Measurements from ENCODE around the gene GHR. TPM values are rescaled to one million over a fixed set of nuclear protein-coding genes. Genes with fewer than 3 reads are reported as not detected.
"Not testable (repeated sequence)": the region's sequence is repeated elsewhere in the genome, so short reads cannot be mapped to it uniquely, and the experiment has no call there.

GHR gene
- total RNA-seq, 2 donors from 2014 or later = 6.4 to 12.8 TPM

DNA sequence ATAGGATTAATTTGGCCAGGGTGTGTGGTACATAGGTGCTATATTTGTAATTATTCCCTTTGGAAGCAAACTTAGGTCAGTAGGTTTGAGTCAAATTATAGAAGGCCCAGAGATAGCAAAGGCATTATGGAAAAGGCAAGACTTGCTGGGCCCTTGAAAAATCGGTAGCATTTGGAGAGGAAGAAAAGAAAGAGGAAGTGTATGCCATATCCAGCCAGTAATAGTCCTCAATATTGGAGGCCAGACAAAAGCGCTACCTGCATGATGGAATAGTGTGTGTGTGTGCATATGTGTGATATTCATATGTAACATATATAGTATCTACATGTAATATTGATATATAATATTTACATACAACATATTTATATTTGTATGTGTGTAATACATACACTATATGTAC is 146.1 kb downstream of the GHR start:
- TF ChIP-seq, protein P1, sequence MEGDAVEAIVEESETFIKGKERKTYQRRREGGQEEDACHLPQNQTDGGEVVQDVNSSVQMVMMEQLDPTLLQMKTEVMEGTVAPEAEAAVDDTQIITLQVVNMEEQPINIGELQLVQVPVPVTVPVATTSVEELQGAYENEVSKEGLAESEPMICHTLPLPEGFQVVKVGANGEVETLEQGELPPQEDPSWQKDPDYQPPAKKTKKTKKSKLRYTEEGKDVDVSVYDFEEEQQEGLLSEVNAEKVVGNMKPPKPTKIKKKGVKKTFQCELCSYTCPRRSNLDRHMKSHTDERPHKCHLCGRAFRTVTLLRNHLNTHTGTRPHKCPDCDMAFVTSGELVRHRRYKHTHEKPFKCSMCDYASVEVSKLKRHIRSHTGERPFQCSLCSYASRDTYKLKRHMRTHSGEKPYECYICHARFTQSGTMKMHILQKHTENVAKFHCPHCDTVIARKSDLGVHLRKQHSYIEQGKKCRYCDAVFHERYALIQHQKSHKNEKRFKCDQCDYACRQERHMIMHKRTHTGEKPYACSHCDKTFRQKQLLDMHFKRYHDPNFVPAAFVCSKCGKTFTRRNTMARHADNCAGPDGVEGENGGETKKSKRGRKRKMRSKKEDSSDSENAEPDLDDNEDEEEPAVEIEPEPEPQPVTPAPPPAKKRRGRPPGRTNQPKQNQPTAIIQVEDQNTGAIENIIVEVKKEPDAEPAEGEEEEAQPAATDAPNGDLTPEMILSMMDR (IDR thresholded peaks at IDR 0.05) = no peak
- no peak overlapping the region for H3K4me3 ChIP-seq
- no peak overlapping the region for H3K27ac ChIP-seq
- ATAC-seq (ENCODE audit: insufficient number of reproducible peaks, low FRiP score, low read depth) (no peak), DNase-seq (ENCODE audit: low spot score) (no peak)
- H3K9me3 ChIP-seq = no peaks in the 10 kb centered on the region
- no peaks in the 10 kb centered on the region for H3K36me3 ChIP-seq
- H3K4me1 ChIP-seq (ENCODE audit: control insufficient read depth in 1 of 2, low read depth in 2 of 2) = peaks cover 24 to 49% of the 10 kb centered on the region in 2 donors
- no peaks in the 10 kb centered on the region for H3K27me3 ChIP-seq (replicated peaks; ENCODE audit: insufficient read depth)

DNA sequence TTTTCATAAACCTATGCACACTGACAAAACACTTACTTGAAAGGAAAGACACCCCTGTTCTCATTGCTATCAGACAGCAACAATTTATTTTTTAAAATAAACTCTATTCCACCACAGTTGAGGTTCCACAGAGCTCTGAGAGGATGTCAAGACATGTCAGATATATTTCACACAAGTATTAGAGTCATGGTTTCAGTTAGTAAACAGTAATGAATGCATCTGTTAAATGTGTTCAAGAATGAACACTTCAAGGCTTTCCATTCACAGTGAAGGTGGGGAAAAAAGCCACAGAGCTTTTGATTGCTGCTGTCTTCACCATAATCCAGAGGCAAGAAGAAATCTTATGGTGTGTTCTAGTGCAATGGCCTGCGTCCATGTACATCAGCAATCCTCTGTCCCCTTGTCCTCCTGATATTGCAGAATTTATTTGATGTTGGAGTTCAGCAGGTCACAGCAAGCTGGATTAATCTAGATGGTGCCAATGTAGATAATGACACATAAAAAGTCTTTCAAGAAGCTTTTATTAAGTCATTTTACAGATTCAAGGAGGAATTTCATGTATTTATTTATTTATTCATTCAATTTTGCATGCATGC is 146.8 kb downstream of the GHR start:
- peaks cover 22 to 45% of the 10 kb centered on the region in 2 donors for H3K4me1 ChIP-seq (ENCODE audit: control insufficient read depth in 1 of 2, low read depth in 2 of 2)
- H3K4me3 ChIP-seq = no peak overlapping the region
- ATAC-seq (ENCODE audit: insufficient number of reproducible peaks, low FRiP score, low read depth) (no peak), DNase-seq (ENCODE audit: low spot score) (no peak)
- H3K27ac ChIP-seq = no peak overlapping the region
- H3K36me3 ChIP-seq = no peaks in the 10 kb centered on the region
- H3K9me3 ChIP-seq = no peaks in the 10 kb centered on the region
- H3K27me3 ChIP-seq (replicated peaks; ENCODE audit: insufficient read depth) = no peaks in the 10 kb centered on the region
- TF ChIP-seq, protein P1 (IDR thresholded peaks at IDR 0.05) = no peak

DNA sequence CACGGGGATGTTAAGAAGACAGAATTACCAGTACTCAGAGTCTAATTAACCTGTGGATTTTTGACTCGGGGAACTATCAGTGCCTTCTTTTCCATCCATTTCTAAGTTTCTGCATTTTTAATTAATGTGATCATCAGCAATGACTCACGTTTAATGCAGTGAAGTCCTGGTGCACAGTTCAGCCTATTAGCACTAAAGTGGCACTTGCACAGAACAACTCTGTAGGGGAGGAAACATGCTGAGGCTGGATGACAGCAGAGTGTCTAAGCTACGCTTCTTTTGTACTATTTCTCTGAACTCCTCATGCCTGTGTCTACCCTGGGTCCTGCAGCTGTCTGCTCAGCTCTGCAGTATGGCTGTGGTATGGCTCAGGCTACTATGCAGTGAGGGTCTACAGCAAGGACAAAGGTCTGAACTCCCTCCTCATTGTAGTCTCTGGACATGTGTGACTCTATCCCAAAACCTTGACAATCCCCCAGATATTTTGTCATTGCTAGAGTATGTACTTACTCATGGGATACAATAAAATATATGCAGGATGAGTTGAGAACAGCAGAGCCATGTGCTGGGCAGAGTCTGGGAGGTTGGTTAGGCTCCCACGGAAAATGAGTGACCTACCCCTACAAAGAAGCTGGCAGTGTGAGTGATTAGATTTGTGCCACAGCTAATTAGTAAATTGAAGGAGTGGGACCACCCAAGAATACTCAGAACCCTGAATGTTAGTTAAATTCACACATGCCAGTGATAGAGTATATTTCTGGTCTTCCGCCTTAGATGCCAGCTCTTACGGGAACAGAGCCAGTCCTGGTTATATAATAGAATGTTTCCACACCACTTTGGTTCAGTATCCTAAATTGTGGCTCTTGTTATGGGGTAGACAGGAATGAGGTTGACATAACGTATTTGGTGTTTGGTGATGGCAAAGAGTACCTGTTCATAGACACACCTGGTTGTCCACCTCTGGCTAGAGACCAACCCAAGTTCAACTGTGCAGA is 148.0 kb downstream of the GHR start:
- H3K4me1 ChIP-seq (ENCODE audit: control insufficient read depth in 1 of 2, low read depth in 2 of 2) = peaks cover 13 to 33% of the 10 kb centered on the region in 2 donors
- no peak for ATAC-seq (ENCODE audit: insufficient number of reproducible peaks, low FRiP score, low read depth)

DNA sequence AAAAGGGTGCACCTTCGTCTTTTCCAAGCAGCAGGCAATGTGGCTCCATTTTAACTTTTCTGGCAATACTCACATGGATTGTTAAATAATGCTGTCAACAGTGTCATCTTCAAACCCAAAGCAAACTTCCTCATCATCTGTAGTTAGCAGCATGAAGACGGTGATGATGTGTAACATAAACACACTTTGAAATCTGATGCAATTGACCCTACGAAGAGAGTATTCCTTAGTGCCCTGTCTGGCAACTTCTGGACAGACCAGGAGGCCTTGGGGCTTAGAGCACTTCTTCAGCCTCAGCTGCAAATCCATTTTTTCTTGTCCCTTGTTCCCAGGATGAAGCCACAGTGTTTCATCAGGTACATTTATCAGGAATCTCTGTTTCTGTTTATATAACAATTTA is 149.1 kb downstream of the GHR start:
- DNase-seq (ENCODE audit: low spot score) = no peak
- H3K9me3 ChIP-seq = no peaks in the 10 kb centered on the region
- H3K27me3 ChIP-seq (replicated peaks; ENCODE audit: insufficient read depth) = no peaks in the 10 kb centered on the region
- TF ChIP-seq, protein P1 (IDR thresholded peaks at IDR 0.05) = no peak
- H3K36me3 ChIP-seq = no peaks in the 10 kb centered on the region
- ATAC-seq (ENCODE audit: insufficient number of reproducible peaks, low FRiP score, low read depth) = no peak
- peaks cover 6 to 26% of the 10 kb centered on the region in 2 donors for H3K4me1 ChIP-seq (ENCODE audit: control insufficient read depth in 1 of 2, low read depth in 2 of 2)
- no peak overlapping the region for H3K4me3 ChIP-seq
- no peak overlapping the region for H3K27ac ChIP-seq

More for the DNA sequence above, 148.0 kb downstream of the GHR start:
- TF ChIP-seq, protein P1 (IDR thresholded peaks at IDR 0.05) = no peak
- Histone ChIP-seq H3K27ac (no peak overlapping the region), H3K27me3 (replicated peaks; ENCODE audit: insufficient read depth) (no peaks in the 10 kb centered on the region), H3K9me3 (no peaks in the 10 kb centered on the region), H3K36me3 (no peaks in the 10 kb centered on the region), H3K4me3 (no peak overlapping the region)
- DNase-seq (ENCODE audit: low spot score) = no peak

DNA sequence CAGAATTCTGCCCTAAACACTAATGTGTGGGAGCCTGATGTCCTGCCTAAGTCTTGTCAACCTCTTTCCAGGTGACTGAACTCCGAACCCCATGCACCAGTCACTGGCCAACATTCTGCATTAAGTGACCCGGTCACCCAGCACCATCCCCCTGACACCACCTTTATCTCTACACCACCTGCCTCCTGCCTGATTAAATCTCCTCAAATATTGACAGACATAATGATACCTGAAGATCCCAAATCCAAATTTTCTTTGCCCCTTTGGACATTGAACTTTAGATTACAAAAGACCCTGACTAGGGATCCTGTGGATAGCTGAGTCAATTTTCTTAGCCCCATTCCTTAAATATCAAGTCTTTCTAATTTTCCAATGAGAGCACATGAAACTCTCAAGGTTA is 150.1 kb downstream of the GHR start:
- TF ChIP-seq, protein P1 (IDR thresholded peaks at IDR 0.05) = no peak
- H3K27ac ChIP-seq = no peak overlapping the region
- no peaks in the 10 kb centered on the region for H3K9me3 ChIP-seq
- H3K27me3 ChIP-seq (replicated peaks; ENCODE audit: insufficient read depth) = no peaks in the 10 kb centered on the region
- H3K4me3 ChIP-seq = no peak overlapping the region
- ATAC-seq (ENCODE audit: insufficient number of reproducible peaks, low FRiP score, low read depth) (no peak), DNase-seq (ENCODE audit: low spot score) (no peak)
- H3K36me3 ChIP-seq = no peaks in the 10 kb centered on the region
- H3K4me1 ChIP-seq (ENCODE audit: control insufficient read depth in 1 of 2, low read depth in 2 of 2) = peaks cover 6 to 17% of the 10 kb centered on the region in 2 donors

DNA sequence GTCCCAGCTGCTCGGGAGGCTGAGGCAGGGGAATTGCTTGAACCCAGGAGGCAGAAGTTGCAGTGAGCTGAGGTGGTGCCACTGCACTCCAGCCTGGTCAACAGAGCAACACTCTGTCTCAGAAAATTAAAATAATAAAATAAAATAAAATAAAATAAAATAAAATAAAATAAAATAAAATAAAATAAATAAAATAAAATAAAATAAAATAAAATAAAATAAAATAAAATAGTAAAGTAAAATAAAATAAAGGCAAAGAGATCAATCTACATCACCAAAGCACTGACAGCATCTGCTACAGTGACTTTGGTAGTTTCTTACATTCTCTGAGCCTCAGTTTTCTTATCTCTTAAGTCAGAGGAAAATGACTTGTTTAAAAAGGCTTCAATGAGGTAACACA is 152.7 kb downstream of the GHR start:
- H3K4me3 ChIP-seq; H3K9me3 ChIP-seq; H3K36me3 ChIP-seq; H3K27me3 ChIP-seq (replicated peaks; ENCODE audit: insufficient read depth); DNase-seq (ENCODE audit: low spot score); H3K27ac ChIP-seq; ATAC-seq (ENCODE audit: insufficient number of reproducible peaks, low FRiP score, low read depth): not testable (repeated sequence)
- peaks cover 6 to 12% of the 10 kb centered on the region in 2 donors for H3K4me1 ChIP-seq (ENCODE audit: control insufficient read depth in 1 of 2, low read depth in 2 of 2)

DNA sequence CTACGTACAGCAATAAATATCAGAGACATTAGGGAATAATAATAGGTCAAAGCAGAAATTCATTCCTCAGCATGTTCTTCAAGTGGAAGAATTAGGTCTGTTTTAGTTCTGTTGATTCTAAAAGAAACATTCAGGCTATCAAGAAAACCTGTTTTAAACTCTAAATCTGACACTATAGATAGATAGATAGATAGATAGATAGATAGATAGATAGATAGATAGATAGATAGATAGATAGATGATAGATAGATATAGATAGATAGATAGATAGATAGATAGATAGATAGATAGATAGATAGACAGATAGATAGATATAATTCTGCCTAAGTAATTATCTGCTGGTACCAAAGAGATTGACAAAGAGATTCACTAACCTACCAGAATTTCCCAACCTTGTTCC is 155.7 kb downstream of the GHR start:
- H3K36me3 ChIP-seq; H3K27ac ChIP-seq; H3K27me3 ChIP-seq (replicated peaks; ENCODE audit: insufficient read depth); H3K4me3 ChIP-seq; H3K9me3 ChIP-seq; H3K4me1 ChIP-seq (ENCODE audit: control insufficient read depth in 1 of 2, low read depth in 2 of 2); ATAC-seq (ENCODE audit: insufficient number of reproducible peaks, low FRiP score, low read depth); DNase-seq (ENCODE audit: low spot score): not testable (repeated sequence)
